SJSA1 (cell line): ENCODE data around the gene PCDH19. TPM values are rescaled to one million over a fixed set of nuclear protein-coding genes. Genes with fewer than 3 reads are reported as not detected.

Source experiments
- DNase-seq, 2 experiments: peaks; one replicate each; pipeline ENCODE4 v3.0.0-alpha.2; 2015 to 2020; ENCODE audit warnings: low spot score in 2 of 2, low read depth in 1 of 2
- H3K27ac ChIP-seq: fragments of 250-450 bp; sonication (Bioruptor Pico); 2 replicates; pipeline ENCODE4 v1.5.1; 2020; ENCODE audit warnings: mild to moderate bottlenecking, moderate library complexity
- H3K27me3 ChIP-seq: fragments of 250-450 bp; sonication (Bioruptor Pico); replicated peaks from 2 replicates; pipeline ENCODE4 v1.5.1; 2020; ENCODE audit warnings: mild to moderate bottlenecking, moderate library complexity
- H3K36me3 ChIP-seq: fragments of 250-450 bp; sonication (Bioruptor Pico); 2 replicates; pipeline ENCODE4 v1.5.1; 2020; ENCODE audit warnings: mild to moderate bottlenecking
- H3K4me1 ChIP-seq: fragments of 250-450 bp; sonication (Bioruptor Pico); replicated peaks from 2 replicates; pipeline ENCODE4 v1.6.1; 2021; ENCODE audit warnings: mild to moderate bottlenecking
- H3K4me3 ChIP-seq: fragments of 250-450 bp; sonication (Bioruptor Pico); 2 replicates; pipeline ENCODE4 v1.5.1; 2020; ENCODE audit warnings: mild to moderate bottlenecking
- H3K9me3 ChIP-seq: fragments of 250-450 bp; sonication (Bioruptor Pico); replicated peaks from 2 replicates; pipeline ENCODE4 v1.5.1; 2020; ENCODE audit warnings: mild to moderate bottlenecking
- total RNA-seq: library from RNA; depleted of rRNA; stranded (reverse); fragments of >200 nt; shearing (Covaris generic); gene quantifications from 2 replicates; pipeline ENCODE4 v1.2.3, GENCODE V29; 2014

PCDH19 gene
- total RNA-seq, 1 experiment from 2014 or later, result not detected

DNA sequence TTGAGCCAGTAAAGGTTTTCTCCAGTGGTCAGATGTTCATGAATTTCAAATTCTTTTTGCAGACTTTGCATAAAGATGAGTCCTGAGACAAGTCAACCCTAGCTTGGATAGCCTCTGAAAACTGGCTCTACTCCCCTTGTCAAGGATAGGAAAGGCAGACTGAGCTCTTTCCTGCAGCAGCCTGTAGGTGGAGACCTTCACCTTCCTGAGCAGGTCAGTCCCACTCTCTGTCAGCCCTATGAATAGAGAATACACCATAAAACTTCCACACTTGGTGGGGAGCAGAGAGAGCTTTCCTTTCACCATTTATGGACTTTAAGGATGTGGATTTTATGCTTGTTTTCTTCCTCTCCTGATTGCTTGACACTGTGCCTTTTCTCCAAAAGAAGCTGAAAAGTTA is 41.9 kb downstream of the PCDH19 start:
- no peak overlapping the region for H3K27ac ChIP-seq
- DNase-seq, result no peak
- H3K4me1 ChIP-seq, result no peaks in the 10 kb centered on the region
- H3K9me3 ChIP-seq, result no peaks in the 10 kb centered on the region
- no peaks in the 10 kb centered on the region for H3K36me3 ChIP-seq
- H3K4me3 ChIP-seq, result no peak overlapping the region
- H3K27me3 ChIP-seq, result no peaks in the 10 kb centered on the region

DNA sequence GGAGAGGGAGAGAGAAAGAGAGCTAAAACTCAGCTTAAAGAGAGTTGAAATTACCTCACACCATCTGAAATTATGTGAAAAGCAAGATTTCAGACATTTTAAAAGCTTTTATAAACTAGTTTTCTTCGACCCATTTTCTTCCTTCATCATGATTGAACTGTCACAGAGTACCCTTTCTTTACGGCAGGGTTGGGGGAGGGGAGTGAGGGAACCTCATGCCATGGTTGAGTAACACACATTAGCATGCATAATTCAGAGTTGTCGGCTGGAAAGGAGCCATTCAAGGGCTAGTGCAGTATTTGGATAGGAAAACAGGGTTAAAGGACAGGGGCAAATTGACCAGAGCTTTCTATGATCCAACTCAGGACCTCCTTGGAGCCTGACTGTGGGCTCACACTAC is 46.2 kb downstream of the PCDH19 start:
- no peak overlapping the region for H3K27ac ChIP-seq
- H3K4me3 ChIP-seq, result no peak overlapping the region
- H3K36me3 ChIP-seq, result no peaks in the 10 kb centered on the region
- H3K27me3 ChIP-seq, result no peaks in the 10 kb centered on the region
- H3K9me3 ChIP-seq, result no peaks in the 10 kb centered on the region
- DNase-seq, result no peak
- H3K4me1 ChIP-seq, result no peaks in the 10 kb centered on the region

DNA sequence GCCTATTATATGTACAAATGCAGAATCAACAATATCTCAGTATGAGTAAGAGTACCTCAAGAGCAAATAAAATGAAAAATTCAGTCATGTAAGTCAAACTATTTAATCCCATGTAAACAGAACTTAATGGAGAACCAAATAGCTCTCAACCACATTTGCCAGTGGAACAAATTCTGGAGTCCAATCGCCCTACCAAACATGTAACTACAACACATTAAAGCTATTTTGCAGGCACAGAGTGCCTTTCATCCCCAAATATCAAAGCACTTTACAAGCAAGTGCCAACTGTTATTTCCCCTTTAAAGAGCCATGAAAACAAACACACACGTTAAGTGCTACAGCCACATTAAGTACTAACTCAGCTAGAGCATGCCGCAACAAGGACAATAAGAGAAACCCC is 51.3 kb downstream of the PCDH19 start:
- Histone ChIP-seq H3K27me3 (no peaks in the 10 kb centered on the region), H3K27ac (no peak overlapping the region), H3K9me3 (no peaks in the 10 kb centered on the region), H3K4me3 (no peak overlapping the region), H3K36me3 (no peaks in the 10 kb centered on the region), H3K4me1 (no peaks in the 10 kb centered on the region)
- DNase-seq, result no peak

DNA sequence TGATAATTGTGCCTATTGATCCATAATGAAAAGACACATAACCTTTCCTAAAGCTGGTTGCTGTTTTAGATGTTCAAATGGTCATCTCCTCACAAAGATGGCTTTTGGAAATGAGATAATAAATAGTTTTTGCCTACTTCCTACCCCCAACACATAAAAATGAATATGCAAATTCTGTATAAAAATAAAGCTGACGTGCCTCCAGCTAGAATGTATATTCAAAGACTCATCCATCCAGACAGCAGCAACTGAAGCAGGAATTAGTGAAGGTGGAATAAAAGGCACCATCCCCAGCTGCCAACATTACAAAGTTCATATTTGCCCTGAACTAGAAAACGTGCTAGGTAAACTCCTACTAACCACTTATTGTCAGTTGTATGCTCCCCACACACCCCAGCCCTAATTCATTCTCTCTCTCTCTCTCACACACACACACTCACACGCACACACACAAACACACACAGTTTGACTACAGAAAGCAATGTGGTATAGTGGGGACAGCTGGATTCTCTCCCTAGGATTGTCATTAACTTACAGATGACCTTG is 53.6 kb downstream of the PCDH19 start:
- no peaks in the 10 kb centered on the region for H3K27me3 ChIP-seq
- H3K4me1 ChIP-seq, result no peaks in the 10 kb centered on the region
- no peaks in the 10 kb centered on the region for H3K36me3 ChIP-seq
- no peak for DNase-seq
- no peaks in the 10 kb centered on the region for H3K9me3 ChIP-seq
- no peak overlapping the region for H3K4me3 ChIP-seq
- H3K27ac ChIP-seq, result no peak overlapping the region

DNA sequence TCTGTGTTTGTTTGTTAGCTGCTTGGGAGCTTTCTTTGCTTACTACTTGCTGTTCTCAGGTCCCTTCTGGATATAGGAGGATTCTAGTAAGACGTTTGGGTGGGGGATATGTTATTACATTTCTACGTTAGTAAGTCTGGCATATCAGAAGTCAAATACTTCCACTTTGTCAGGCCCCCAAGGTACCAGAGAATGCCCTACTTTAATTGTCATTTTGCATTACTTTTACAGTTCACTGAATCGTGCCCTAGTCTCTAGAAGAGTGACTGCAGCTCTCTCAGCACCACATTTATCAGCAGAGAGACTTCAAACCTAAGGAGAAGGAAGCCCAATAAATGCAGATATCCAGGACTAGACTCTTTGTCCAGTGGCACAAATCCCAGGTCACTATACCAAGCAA is 54.4 kb downstream of the PCDH19 start:
- DNase-seq, result no peak
- Histone ChIP-seq H3K36me3 (no peaks in the 10 kb centered on the region), H3K9me3 (no peaks in the 10 kb centered on the region), H3K4me3 (no peak overlapping the region), H3K27me3 (no peaks in the 10 kb centered on the region), H3K4me1 (no peaks in the 10 kb centered on the region), H3K27ac (no peak overlapping the region)

DNA sequence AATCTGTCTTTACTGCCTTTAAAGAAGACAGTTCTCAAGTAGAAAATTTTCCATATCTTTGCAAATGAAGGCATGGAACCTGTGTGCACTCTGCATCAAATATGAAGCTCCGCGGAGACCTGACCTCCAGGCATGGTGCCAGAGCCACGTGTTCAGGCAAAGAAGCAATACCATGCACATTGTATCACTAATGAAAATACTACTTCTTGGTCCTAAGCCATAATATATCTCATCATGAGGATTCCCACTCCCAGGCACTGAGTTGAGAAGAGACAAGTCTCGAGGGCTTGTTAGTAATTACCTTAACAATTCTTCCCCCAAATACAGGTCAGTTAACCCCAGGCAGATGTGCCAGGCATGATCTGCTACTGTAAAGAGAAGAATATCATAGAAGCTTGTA is 56.7 kb downstream of the PCDH19 start:
- H3K4me1 ChIP-seq, result no peaks in the 10 kb centered on the region
- no peaks in the 10 kb centered on the region for H3K27me3 ChIP-seq
- no peaks in the 10 kb centered on the region for H3K36me3 ChIP-seq
- no peak overlapping the region for H3K4me3 ChIP-seq
- DNase-seq, result no peak
- H3K9me3 ChIP-seq, result no peaks in the 10 kb centered on the region
- no peak overlapping the region for H3K27ac ChIP-seq

DNA sequence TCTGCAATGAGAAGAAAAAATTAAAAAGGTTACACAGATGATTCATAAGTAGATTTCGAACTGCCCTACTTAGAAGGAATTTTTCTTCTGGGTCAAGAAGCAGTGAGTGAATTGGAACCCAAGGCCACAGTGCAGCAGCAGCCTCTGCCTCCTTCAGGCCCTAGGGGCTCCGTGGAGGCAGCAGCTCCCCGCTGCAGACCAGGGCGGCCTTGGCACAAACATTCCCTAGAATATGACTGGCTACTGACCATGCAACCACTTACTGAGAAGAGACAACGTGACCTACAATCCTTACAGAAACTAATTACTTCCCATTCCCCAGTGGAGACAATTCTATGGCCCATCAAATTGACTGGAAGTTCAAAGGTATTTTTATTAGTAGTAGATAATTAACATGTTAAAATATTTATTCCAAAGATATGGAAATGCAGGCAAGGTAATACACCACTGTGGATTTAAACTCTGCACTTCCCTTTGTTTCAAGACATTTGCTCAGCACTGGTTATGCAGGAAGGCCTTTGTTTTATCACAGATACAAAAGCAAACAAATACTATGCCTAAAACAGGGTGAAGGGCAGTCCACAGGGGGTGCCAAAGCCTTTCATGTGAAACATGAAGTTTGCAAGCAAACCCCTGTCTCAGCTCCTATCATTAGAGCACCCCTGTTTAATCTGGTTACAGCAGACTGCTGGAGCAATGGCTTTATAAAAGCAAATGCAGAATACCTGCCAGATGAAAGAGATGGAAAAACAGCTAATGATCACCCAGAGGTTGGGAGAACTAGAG is 59.2 kb downstream of the PCDH19 start:
- H3K4me3 ChIP-seq, result no peak overlapping the region
- no peaks in the 10 kb centered on the region for H3K9me3 ChIP-seq
- H3K4me1 ChIP-seq, result no peaks in the 10 kb centered on the region
- no peaks in the 10 kb centered on the region for H3K27me3 ChIP-seq
- no peaks in the 10 kb centered on the region for H3K36me3 ChIP-seq
- H3K27ac ChIP-seq, result no peak overlapping the region
- DNase-seq, result no peak

DNA sequence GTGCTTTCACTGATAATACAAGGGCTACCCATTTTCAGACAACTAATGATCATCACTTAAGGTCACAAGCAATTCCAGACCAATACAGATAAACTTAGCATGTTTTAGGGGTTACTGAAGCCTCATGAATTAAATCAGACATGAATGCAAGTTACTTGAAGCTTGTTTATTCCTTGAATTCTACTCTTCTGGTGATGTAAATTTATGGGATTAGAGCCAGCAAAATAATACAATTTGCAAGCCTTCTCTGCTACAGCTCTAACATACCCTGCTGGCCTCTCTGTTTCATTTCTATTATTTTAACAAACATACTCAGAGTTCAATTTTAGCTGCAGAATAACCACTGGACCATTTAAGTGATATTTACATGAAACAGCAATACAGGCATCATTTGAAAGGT is 60.7 kb downstream of the PCDH19 start:
- no peaks in the 10 kb centered on the region for H3K27me3 ChIP-seq
- no peak overlapping the region for H3K27ac ChIP-seq
- H3K36me3 ChIP-seq, result no peaks in the 10 kb centered on the region
- no peak for DNase-seq
- H3K4me1 ChIP-seq, result no peaks in the 10 kb centered on the region
- no peak overlapping the region for H3K4me3 ChIP-seq
- no peaks in the 10 kb centered on the region for H3K9me3 ChIP-seq

DNA sequence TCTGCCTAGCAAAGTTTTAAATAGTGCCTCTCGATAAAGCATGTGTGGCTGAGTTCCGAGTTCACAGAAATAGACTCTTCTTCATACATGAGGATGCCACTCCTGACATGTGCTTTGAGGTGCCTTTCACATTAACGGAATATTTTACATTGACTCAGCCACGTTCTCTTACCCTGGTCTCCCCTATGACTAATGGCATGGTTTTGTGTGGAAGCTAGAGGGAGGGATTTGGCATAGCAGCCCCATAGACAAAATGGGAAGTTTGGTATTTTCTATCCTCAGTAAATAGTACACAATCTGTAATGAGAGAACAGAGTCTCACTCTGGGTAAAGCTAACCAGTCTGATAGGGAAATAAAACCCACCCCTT is 68.9 kb downstream of the PCDH19 start:
- H3K4me1 ChIP-seq, result no peaks in the 10 kb centered on the region
- no peaks in the 10 kb centered on the region for H3K36me3 ChIP-seq
- H3K27ac ChIP-seq, result no peak overlapping the region
- DNase-seq, result no peak
- no peaks in the 10 kb centered on the region for H3K9me3 ChIP-seq
- no peak overlapping the region for H3K4me3 ChIP-seq
- H3K27me3 ChIP-seq, result no peaks in the 10 kb centered on the region

DNA sequence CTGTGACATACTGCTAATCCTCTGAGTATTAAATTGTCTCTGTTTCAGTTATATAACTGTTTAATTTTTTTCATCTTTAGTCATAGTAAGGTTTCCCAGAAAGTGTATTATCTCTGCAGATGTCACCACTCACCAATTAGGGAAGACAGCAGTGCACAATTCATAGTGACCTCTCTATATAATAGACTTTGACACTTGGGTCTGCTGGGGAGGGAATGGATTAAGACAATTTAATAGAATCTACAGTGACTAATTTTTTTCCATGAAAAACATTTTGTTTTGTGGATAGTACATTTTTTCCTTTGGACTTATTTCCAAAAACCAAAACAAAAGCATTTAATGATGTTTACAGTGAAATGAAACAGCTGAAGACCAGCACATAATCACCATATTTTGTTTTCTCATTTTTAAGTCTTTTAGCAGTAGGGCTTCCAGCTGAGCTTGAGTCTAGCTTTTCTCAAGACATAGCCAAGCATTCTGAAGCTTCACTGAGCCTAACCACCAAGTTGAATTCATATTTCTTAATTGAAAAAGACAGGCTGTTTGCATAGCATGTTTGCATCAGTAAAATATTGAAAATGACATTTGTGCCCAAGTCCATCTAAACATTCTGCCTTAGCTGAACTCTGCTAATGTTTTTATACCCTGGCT is 69.5 kb downstream of the PCDH19 start:
- no peaks in the 10 kb centered on the region for H3K27me3 ChIP-seq
- H3K9me3 ChIP-seq, result no peaks in the 10 kb centered on the region
- no peak overlapping the region for H3K4me3 ChIP-seq
- no peaks in the 10 kb centered on the region for H3K36me3 ChIP-seq
- DNase-seq, result no peak
- no peak overlapping the region for H3K27ac ChIP-seq
- H3K4me1 ChIP-seq, result no peaks in the 10 kb centered on the region

DNA sequence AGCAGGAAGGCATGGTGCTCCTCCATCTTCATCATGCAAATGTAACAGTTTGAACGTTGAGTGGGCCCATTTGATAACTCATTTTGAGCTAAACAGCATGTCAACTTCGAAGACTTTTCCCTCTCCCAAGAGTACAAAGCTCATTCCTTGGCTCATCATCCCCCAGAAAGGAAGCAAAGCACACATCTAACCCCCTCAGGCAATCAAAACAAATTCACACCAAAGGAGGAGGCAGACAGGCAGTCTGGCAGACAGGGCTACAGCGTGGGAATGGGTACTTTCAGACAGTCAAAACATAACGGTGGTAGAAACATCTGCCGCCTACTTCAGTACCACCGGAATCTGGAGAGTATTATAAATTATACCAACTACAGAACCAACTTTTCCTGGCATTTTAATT is 81.7 kb downstream of the PCDH19 start:
- no peaks in the 10 kb centered on the region for H3K36me3 ChIP-seq
- H3K9me3 ChIP-seq, result no peaks in the 10 kb centered on the region
- no peak overlapping the region for H3K27ac ChIP-seq
- no peaks in the 10 kb centered on the region for H3K27me3 ChIP-seq
- no peak overlapping the region for H3K4me3 ChIP-seq
- no peaks in the 10 kb centered on the region for H3K4me1 ChIP-seq
- no peak for DNase-seq

DNA sequence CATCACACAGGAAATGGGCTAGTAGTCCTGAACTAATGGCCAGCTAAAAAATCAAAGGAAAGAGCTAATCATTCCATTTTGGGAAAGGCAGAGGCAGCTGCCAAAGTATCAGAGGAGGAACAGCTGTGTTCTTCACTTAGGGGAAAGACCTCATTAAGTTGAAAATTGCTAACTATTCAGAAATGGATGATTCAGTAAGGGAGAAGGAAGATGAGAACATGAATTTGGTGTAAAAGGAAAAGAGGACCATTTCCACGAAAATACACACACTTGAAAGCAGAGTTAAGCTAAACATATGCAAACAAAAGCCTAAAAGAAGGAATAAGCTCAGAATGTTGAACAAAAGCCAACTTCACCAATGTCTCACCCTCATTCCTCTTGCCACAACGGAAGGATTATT is 90.4 kb downstream of the PCDH19 start:
- no peaks in the 10 kb centered on the region for H3K27me3 ChIP-seq
- no peak overlapping the region for H3K27ac ChIP-seq
- no peaks in the 10 kb centered on the region for H3K36me3 ChIP-seq

DNA sequence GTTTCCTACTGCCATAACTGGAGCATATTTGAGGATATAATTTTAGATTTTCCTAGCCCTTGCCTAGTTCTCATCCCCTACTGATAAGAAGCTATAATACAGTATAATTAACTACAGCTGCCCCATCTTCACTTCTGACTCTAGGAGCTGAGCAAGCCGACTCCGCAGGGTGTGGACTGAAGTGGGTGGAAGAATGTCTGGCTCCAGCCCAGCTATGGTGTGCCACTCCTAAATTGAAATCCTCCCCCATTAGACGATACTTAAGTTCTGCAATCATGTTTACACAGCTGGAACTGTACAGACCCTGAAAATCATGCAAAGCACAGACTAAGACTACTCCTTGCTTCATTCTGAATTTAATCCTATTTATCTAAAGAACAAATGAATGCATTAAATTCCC is 93.1 kb downstream of the PCDH19 start:
- no peaks in the 10 kb centered on the region for H3K9me3 ChIP-seq
- H3K27me3 ChIP-seq, result no peaks in the 10 kb centered on the region
- H3K27ac ChIP-seq, result no peak overlapping the region
- H3K4me3 ChIP-seq, result no peak overlapping the region
- DNase-seq, result no peak
- no peaks in the 10 kb centered on the region for H3K4me1 ChIP-seq
- H3K36me3 ChIP-seq, result no peaks in the 10 kb centered on the region

More for the DNA sequence above, 90.4 kb downstream of the PCDH19 start:
- H3K4me1 ChIP-seq, result no peaks in the 10 kb centered on the region
- H3K4me3 ChIP-seq, result no peak overlapping the region
- DNase-seq, result no peak
- H3K9me3 ChIP-seq, result no peaks in the 10 kb centered on the region

DNA sequence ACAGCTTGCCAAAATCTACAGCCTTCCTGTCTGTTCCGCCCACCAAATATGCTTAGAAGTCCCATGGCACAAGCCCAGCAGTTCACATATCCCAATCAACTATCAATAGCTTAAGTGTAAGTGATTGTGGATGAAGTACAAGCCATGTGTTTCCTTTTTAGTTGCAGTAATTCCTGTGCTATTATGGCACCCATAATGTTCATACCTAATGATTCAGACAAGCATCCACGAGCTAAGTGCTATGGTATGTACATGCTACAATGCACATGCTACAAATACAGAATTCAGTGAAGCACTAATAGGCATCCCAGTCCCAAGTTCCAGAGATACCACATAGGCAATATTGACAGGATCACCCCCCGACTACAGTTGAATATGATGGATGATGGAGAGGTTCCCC is 94.5 kb downstream of the PCDH19 start:
- H3K27me3 ChIP-seq, result no peaks in the 10 kb centered on the region
- H3K36me3 ChIP-seq, result no peaks in the 10 kb centered on the region
- H3K9me3 ChIP-seq, result no peaks in the 10 kb centered on the region
- no peak overlapping the region for H3K27ac ChIP-seq
- no peaks in the 10 kb centered on the region for H3K4me1 ChIP-seq
- H3K4me3 ChIP-seq, result no peak overlapping the region
- DNase-seq, result no peak
